Measurements from ENCODE around the gene CADPS2. TPM values are rescaled to one million over a fixed set of nuclear protein-coding genes. Genes with fewer than 3 reads are reported as not detected.

CADPS2 gene
- total and polyA plus RNA-seq, 2 of the 8 experiments (the other 6 are each of a cell fraction or from before 2014, with no cell fraction given) = 8.9 to 22.3 TPM

DNA sequence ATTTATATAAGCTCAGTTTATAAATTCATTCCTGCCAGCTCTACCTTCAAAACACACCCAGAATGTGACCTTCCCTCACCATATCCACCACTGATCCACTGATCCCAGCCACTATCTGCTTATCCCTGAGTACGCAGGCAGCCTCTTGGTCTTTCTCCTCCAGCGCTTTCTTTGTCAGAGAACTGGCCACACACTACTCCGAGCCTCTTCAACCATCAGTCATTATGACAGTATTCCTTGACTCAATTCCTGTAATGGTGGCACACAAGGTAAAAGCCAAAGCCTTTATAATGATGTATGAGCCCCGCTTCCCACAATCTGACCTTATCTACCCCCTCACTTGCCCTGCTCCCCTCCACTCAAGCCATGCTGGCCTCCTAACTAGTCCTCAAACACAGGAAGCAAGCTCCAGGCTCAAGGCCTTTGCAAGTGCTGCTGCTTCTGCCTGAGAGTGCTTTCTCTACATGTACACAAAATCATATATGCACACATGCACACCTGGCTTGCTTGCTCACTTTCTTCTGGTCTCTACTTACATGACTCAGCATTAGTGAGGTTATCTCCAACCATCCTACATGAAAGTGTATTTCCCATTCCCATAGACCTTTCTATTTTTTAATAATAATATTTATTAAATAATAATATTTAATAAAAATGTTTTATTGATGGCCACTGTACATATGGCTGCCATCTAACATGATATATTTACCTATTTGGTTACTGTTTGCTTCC, 431.3 kb downstream of the CADPS2 start (continued):
- TF ChIP-seq, protein P1, sequence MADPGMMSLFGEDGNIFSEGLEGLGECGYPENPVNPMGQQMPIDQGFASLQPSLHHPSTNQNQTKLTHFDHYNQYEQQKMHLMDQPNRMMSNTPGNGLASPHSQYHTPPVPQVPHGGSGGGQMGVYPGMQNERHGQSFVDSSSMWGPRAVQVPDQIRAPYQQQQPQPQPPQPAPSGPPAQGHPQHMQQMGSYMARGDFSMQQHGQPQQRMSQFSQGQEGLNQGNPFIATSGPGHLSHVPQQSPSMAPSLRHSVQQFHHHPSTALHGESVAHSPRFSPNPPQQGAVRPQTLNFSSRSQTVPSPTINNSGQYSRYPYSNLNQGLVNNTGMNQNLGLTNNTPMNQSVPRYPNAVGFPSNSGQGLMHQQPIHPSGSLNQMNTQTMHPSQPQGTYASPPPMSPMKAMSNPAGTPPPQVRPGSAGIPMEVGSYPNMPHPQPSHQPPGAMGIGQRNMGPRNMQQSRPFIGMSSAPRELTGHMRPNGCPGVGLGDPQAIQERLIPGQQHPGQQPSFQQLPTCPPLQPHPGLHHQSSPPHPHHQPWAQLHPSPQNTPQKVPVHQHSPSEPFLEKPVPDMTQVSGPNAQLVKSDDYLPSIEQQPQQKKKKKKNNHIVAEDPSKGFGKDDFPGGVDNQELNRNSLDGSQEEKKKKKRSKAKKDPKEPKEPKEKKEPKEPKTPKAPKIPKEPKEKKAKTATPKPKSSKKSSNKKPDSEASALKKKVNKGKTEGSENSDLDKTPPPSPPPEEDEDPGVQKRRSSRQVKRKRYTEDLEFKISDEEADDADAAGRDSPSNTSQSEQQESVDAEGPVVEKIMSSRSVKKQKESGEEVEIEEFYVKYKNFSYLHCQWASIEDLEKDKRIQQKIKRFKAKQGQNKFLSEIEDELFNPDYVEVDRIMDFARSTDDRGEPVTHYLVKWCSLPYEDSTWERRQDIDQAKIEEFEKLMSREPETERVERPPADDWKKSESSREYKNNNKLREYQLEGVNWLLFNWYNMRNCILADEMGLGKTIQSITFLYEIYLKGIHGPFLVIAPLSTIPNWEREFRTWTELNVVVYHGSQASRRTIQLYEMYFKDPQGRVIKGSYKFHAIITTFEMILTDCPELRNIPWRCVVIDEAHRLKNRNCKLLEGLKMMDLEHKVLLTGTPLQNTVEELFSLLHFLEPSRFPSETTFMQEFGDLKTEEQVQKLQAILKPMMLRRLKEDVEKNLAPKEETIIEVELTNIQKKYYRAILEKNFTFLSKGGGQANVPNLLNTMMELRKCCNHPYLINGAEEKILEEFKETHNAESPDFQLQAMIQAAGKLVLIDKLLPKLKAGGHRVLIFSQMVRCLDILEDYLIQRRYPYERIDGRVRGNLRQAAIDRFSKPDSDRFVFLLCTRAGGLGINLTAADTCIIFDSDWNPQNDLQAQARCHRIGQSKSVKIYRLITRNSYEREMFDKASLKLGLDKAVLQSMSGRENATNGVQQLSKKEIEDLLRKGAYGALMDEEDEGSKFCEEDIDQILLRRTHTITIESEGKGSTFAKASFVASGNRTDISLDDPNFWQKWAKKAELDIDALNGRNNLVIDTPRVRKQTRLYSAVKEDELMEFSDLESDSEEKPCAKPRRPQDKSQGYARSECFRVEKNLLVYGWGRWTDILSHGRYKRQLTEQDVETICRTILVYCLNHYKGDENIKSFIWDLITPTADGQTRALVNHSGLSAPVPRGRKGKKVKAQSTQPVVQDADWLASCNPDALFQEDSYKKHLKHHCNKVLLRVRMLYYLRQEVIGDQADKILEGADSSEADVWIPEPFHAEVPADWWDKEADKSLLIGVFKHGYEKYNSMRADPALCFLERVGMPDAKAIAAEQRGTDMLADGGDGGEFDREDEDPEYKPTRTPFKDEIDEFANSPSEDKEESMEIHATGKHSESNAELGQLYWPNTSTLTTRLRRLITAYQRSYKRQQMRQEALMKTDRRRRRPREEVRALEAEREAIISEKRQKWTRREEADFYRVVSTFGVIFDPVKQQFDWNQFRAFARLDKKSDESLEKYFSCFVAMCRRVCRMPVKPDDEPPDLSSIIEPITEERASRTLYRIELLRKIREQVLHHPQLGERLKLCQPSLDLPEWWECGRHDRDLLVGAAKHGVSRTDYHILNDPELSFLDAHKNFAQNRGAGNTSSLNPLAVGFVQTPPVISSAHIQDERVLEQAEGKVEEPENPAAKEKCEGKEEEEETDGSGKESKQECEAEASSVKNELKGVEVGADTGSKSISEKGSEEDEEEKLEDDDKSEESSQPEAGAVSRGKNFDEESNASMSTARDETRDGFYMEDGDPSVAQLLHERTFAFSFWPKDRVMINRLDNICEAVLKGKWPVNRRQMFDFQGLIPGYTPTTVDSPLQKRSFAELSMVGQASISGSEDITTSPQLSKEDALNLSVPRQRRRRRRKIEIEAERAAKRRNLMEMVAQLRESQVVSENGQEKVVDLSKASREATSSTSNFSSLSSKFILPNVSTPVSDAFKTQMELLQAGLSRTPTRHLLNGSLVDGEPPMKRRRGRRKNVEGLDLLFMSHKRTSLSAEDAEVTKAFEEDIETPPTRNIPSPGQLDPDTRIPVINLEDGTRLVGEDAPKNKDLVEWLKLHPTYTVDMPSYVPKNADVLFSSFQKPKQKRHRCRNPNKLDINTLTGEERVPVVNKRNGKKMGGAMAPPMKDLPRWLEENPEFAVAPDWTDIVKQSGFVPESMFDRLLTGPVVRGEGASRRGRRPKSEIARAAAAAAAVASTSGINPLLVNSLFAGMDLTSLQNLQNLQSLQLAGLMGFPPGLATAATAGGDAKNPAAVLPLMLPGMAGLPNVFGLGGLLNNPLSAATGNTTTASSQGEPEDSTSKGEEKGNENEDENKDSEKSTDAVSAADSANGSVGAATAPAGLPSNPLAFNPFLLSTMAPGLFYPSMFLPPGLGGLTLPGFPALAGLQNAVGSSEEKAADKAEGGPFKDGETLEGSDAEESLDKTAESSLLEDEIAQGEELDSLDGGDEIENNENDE (IDR thresholded peaks at IDR 0.05; ENCODE audit: insufficient replicate concordance, low read length) = no peak
- TF ChIP-seq JUND (IDR thresholded peaks at IDR 0.05; ENCODE audit: low read length) (no peak), RBBP5 (IDR thresholded peaks at IDR 0.05; ENCODE audit: borderline replicate concordance, low read depth, low read length) (no peak), ASH2L (IDR thresholded peaks at IDR 0.05; ENCODE audit: low read length) (no peak), KDM4A (IDR thresholded peaks at IDR 0.05; ENCODE audit: low read depth, low read length, severe bottlenecking) (no peak), SIN3A (conservative IDR thresholded peaks at IDR 0.05 in 1 of 2, IDR thresholded peaks at IDR 0.05 in 1 of 2; ENCODE audit: low read depth in 1 of 2, low read length in 2 of 2) (no peak), CEBPB (IDR thresholded peaks at IDR 0.05; ENCODE audit: low read depth, low read length) (no peak), YY1 (IDR thresholded peaks at IDR 0.05; ENCODE audit: low read depth, low read length) (no peak), SIRT6 (IDR thresholded peaks at IDR 0.05; ENCODE audit: low read length) (no peak), SUZ12 (IDR thresholded peaks at IDR 0.05; ENCODE audit: low read length) (no peak)

Measured in H1 (cell line).